ENCODE data around the gene TSPAN16.

The TSPAN16 gene

GRCh38 chr19:11273296-11273695, 22.7 kb upstream of the TSPAN16 start:
- Histone ChIP-seq H3K27me3 (ENCODE audit: insufficient read depth, low read length) (no peaks in the 10 kb centered on the region), H3K4me3 (ENCODE audit: low read length) (no peak overlapping the region), H3K9me3 (ENCODE audit: insufficient read depth, low read depth, low read length) (0 out of 2 replicates have a peak, but pooled peaks cover 3% of the 10 kb centered on the region), H3K27ac (ENCODE audit: low read depth, low read length) (no peak overlapping the region), H3K9ac (ENCODE audit: low read depth, low read length) (no peak overlapping the region), H3K4me1 (ENCODE audit: insufficient read depth, low read length) (peaks cover 7% of the 10 kb centered on the region; the same call in 1 of the 2 replicates), H3K36me3 (ENCODE audit: insufficient read depth, low read length) (no peaks in the 10 kb centered on the region)
- 81% methylated on average over 2 of the region's 2 CpGs for WGBS

DNA sequence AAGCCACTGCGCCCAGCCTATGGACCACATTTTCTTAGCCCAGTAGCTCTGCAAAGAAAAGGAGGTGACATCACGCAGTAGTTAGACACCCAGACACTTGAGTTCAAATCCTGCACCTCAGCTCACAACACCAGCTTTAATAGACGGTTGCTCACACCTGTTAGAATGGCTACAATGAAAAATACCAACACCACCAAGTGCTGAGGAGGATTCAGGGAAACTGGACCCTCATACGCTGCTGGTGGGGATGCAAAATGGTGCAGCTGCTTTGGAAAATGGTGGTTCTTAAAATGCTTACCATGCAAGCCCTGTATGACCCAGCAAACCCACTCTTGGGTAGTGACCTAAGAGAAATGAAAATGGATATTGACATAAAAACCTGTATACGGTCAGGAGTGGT, 22.0 kb upstream of the TSPAN16 start:
- Histone ChIP-seq H3K27me3 (ENCODE audit: insufficient read depth, low read length) (no peaks in the 10 kb centered on the region), H3K4me3 (ENCODE audit: low read length) (no peak overlapping the region), H3K9me3 (ENCODE audit: insufficient read depth, low read depth, low read length) (0 out of 2 replicates have a peak, but pooled peaks cover 3% of the 10 kb centered on the region), H3K9ac (ENCODE audit: low read depth, low read length) (no peak overlapping the region), H3K36me3 (ENCODE audit: insufficient read depth, low read length) (no peaks in the 10 kb centered on the region), H3K27ac (ENCODE audit: low read depth, low read length) (no peak overlapping the region), H3K4me1 (ENCODE audit: insufficient read depth, low read length) (peaks cover 7% of the 10 kb centered on the region; the same call in 1 of the 2 replicates)
- 72% methylated on average over 5 of the region's 5 CpGs for WGBS

DNA sequence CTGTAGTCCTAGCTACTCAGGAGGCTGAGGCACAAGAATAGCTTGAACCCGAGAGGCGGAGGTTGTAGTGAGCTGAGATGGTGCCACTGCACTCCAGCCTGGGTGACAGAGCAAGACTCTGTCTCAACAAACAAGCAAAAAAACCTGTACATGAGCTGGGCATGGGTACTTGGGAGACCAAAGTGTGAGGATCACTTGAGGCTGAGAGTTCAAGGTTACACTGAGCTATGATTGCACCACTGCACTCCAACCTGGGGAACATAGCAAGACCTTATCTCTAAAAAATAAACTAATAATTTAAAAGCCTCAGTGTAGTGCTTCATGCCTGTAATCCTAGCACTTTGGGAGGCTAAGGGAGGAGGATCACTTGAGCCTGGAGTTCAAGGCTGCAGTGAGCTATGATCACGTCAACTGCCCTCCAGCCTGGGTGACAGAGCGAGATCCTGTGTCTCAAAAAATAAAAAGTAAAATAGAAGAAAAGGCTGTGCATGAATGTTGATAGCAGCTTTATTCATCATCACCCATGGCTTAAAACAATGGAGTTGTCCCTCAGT, 21.4 kb upstream of the TSPAN16 start:
- WGBS: 70% methylated on average over 4 of the region's 4 CpGs
- no peaks in the 10 kb centered on the region for H3K36me3 ChIP-seq (ENCODE audit: insufficient read depth, low read length)
- 0 out of 2 replicates have a peak, but pooled peaks cover 3% of the 10 kb centered on the region for H3K9me3 ChIP-seq (ENCODE audit: insufficient read depth, low read depth, low read length)
- H3K27ac ChIP-seq (ENCODE audit: low read depth, low read length): no peak overlapping the region
- H3K27me3 ChIP-seq (ENCODE audit: insufficient read depth, low read length): no peaks in the 10 kb centered on the region
- no peak overlapping the region for H3K9ac ChIP-seq (ENCODE audit: low read depth, low read length)
- H3K4me3 ChIP-seq (ENCODE audit: low read length): no peak overlapping the region
- peaks cover 7% of the 10 kb centered on the region; the same call in 1 of the 2 replicates for H3K4me1 ChIP-seq (ENCODE audit: insufficient read depth, low read length)

GRCh38 chr19:11278670-11279069, 17.3 kb upstream of the TSPAN16 start:
- WGBS: 86% methylated on average over 5 of the region's 6 CpGs
- H3K27ac ChIP-seq (ENCODE audit: low read depth, low read length): no peak overlapping the region

DNA sequence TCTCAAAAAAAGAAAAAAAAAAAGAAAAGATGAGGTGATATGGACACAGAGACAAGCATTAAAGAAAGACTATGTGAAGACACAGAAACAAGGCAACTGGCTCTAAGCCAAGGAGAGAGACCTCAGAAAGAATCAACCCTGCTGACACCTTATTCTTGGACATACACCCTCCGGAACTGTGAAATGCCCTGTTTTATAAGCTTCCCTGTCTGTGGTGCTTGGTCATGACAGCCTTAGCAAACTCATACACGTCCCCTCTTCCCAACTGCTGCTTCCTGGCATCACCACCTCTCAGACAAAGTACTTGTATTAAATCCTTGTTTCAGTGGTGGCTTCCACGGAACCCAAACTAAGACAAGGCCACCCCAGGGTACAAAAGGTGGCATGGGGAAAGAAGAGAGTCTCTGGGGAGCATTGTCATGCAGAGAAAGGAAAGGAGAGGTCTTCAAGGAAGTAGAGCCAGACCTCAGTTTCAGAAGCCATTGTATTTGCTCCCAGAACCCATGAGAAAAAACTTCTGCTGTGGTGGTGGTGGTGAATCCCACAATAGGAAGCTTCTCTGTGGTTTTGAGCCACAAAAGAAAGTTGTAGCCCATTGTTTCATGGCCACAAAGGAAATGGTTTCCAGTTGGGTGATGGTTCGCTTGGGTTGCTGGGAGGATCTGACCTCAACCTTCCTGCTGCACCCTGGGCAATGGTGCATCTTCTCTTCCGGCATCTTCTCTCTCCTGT, 16.3 kb upstream of the TSPAN16 start:
- Histone ChIP-seq H3K36me3 (ENCODE audit: insufficient read depth, low read length) (no peaks in the 10 kb centered on the region), H3K27ac (ENCODE audit: low read depth, low read length) (no peak overlapping the region), H3K9ac (ENCODE audit: low read depth, low read length) (no peak overlapping the region), H3K27me3 (ENCODE audit: insufficient read depth, low read length) (no peaks in the 10 kb centered on the region), H3K4me1 (ENCODE audit: insufficient read depth, low read length) (peaks cover 7% of the 10 kb centered on the region; the same call in 1 of the 2 replicates), H3K4me3 (ENCODE audit: low read length) (no peak overlapping the region), H3K9me3 (ENCODE audit: insufficient read depth, low read depth, low read length) (0 out of 2 replicates have a peak, but pooled peaks cover 3% of the 10 kb centered on the region)
- WGBS: 88% methylated on average over 5 of the region's 5 CpGs

More at GRCh38 chr19:11278670-11279069, 17.3 kb upstream of the TSPAN16 start:
- no peak overlapping the region for H3K9ac ChIP-seq (ENCODE audit: low read depth, low read length)
- no peak overlapping the region for H3K4me3 ChIP-seq (ENCODE audit: low read length)
- no peaks in the 10 kb centered on the region for H3K27me3 ChIP-seq (ENCODE audit: insufficient read depth, low read length)
- peaks cover 7% of the 10 kb centered on the region; the same call in 1 of the 2 replicates for H3K4me1 ChIP-seq (ENCODE audit: insufficient read depth, low read length)
- no peaks in the 10 kb centered on the region for H3K36me3 ChIP-seq (ENCODE audit: insufficient read depth, low read length)
- 0 out of 2 replicates have a peak, but pooled peaks cover 3% of the 10 kb centered on the region for H3K9me3 ChIP-seq (ENCODE audit: insufficient read depth, low read depth, low read length)

- Histone ChIP-seq H3K4me1 (ENCODE audit: insufficient read depth, low read length) (no peaks in the 10 kb centered on the region), H3K27ac (ENCODE audit: low read depth, low read length) (no peak overlapping the region), H3K36me3 (ENCODE audit: insufficient read depth, low read length) (no peaks in the 10 kb centered on the region), H3K9ac (ENCODE audit: low read depth, low read length) (no peak overlapping the region), H3K9me3 (ENCODE audit: insufficient read depth, low read depth, low read length) (0 out of 2 replicates have a peak, but pooled peaks cover 3% of the 10 kb centered on the region), H3K27me3 (ENCODE audit: insufficient read depth, low read length) (no peaks in the 10 kb centered on the region), H3K4me3 (ENCODE audit: low read length) (no peak overlapping the region)
- WGBS: 93% methylated on average over 11 of the region's 11 CpGs
Observed at GRCh38 chr19:11281356-11282049, 14.5 kb upstream of the TSPAN16 start.

GRCh38 chr19:11284515-11284914, 11.4 kb upstream of the TSPAN16 start:
- Histone ChIP-seq H3K9me3 (ENCODE audit: insufficient read depth, low read depth, low read length) (no peaks in the 10 kb centered on the region), H3K36me3 (ENCODE audit: insufficient read depth, low read length) (no peaks in the 10 kb centered on the region), H3K9ac (ENCODE audit: low read depth, low read length) (no peak overlapping the region), H3K27ac (ENCODE audit: low read depth, low read length) (no peak overlapping the region), H3K4me1 (ENCODE audit: insufficient read depth, low read length) (no peaks in the 10 kb centered on the region), H3K4me3 (ENCODE audit: low read length) (no peak overlapping the region), H3K27me3 (ENCODE audit: insufficient read depth, low read length) (no peaks in the 10 kb centered on the region)
- 83% methylated on average over 6 of the region's 6 CpGs for WGBS

DNA sequence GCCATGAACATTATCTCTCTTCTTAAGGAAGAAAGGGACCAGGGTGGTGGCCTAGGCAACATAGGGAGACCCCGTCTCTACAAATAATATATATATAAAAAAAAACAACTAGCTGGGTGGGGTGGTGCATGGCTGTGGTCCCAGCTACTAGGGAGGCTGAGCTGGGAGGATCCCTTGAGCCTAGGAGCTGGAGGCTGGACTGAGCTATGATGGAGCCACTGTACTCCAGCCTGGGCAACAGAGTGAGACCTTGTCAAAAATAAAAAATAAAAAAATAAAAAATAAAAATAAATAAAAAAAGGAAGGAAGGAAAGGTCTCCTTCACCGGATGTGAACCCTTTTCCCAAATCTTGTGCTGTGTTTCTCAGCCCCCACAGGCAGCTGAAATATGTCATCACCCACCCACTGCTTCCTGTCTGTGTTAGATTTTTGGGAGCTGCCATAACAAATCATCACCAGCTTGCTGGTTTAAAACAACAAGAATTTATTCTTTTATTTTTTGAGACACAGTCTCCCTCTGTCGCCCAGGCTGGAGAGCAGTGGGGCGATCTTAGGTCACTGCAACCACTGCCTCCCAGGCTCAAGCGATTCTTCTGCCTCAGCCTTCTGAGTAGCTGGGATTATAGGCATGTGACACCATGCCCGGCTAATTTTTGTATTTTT, 9.5 kb upstream of the TSPAN16 start:
- no peaks in the 10 kb centered on the region for H3K4me1 ChIP-seq (ENCODE audit: insufficient read depth, low read length)
- WGBS: 90% methylated on average over 5 of the region's 6 CpGs

DNA sequence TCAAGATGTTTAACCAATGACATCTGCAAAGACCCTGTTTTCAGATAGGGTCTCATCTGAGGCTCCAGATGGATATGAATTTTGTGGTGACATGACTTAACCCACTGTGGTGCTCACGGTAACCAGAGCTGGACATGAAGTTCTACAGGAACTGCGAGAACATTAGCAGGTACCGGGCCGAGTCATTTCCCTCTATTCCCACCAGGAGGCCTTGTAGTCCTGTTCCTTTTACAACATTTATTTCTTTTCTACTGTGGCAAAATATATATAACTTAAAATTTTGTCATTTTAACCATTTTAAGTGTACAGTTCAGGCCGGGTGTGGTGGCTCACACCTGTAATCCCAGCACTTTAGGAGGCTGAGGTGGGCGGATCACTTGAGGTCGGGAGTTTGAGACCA, 7.6 kb upstream of the TSPAN16 start:
- Histone ChIP-seq H3K27ac (ENCODE audit: low read depth, low read length) (no peak overlapping the region), H3K9me3 (ENCODE audit: insufficient read depth, low read depth, low read length) (no peaks in the 10 kb centered on the region), H3K4me3 (ENCODE audit: low read length) (no peak overlapping the region), H3K4me1 (ENCODE audit: insufficient read depth, low read length) (no peaks in the 10 kb centered on the region), H3K36me3 (ENCODE audit: insufficient read depth, low read length) (no peaks in the 10 kb centered on the region), H3K9ac (ENCODE audit: low read depth, low read length) (no peak overlapping the region), H3K27me3 (ENCODE audit: insufficient read depth, low read length) (no peaks in the 10 kb centered on the region)
- 92% methylated on average over 7 of the region's 7 CpGs for WGBS

More for the DNA sequence above, 9.5 kb upstream of the TSPAN16 start:
- Histone ChIP-seq H3K9me3 (ENCODE audit: insufficient read depth, low read depth, low read length) (no peaks in the 10 kb centered on the region), H3K4me3 (ENCODE audit: low read length) (no peak overlapping the region), H3K36me3 (ENCODE audit: insufficient read depth, low read length) (no peaks in the 10 kb centered on the region), H3K27me3 (ENCODE audit: insufficient read depth, low read length) (no peaks in the 10 kb centered on the region), H3K27ac (ENCODE audit: low read depth, low read length) (no peak overlapping the region), H3K9ac (ENCODE audit: low read depth, low read length) (no peak overlapping the region)

DNA sequence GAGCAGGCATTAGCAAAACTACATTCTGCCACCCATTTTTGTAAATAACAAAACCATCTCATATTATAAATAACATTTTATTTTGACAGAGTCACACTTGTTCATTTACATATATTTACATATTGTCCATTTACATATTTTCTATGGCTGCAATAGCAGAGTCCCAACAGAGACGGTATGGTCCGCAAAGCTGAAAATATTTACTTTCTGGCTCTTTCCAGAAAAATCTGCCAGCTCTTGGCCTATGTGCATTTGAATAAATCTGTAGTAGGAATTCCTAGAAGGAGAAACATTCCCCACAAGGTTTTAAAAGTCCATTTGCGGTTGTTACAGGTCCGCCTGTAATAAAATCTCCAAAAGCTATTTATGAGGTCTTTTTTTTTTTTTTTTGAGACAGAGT, 5.7 kb upstream of the TSPAN16 start:
- 93% methylated on average over 4 of the region's 4 CpGs for WGBS
- peaks cover 3% of the 10 kb centered on the region; the same call in 1 of the 2 replicates for H3K4me1 ChIP-seq (ENCODE audit: insufficient read depth, low read length)
- H3K27me3 ChIP-seq (ENCODE audit: insufficient read depth, low read length): no peaks in the 10 kb centered on the region
- H3K27ac ChIP-seq (ENCODE audit: low read depth, low read length): no peak overlapping the region
- no peaks in the 10 kb centered on the region for H3K9me3 ChIP-seq (ENCODE audit: insufficient read depth, low read depth, low read length)
- no peaks in the 10 kb centered on the region for H3K36me3 ChIP-seq (ENCODE audit: insufficient read depth, low read length)
- no peak overlapping the region for H3K9ac ChIP-seq (ENCODE audit: low read depth, low read length)
- H3K4me3 ChIP-seq (ENCODE audit: low read length): no peak overlapping the region

GRCh38 chr19:11291415-11291814, 4.5 kb upstream of the TSPAN16 start:
- Histone ChIP-seq H3K27ac (ENCODE audit: low read depth, low read length) (no peak overlapping the region), H3K4me1 (ENCODE audit: insufficient read depth, low read length) (peaks cover 3% of the 10 kb centered on the region; the same call in 1 of the 2 replicates), H3K9me3 (ENCODE audit: insufficient read depth, low read depth, low read length) (no peaks in the 10 kb centered on the region), H3K27me3 (ENCODE audit: insufficient read depth, low read length) (no peaks in the 10 kb centered on the region), H3K36me3 (ENCODE audit: insufficient read depth, low read length) (no peaks in the 10 kb centered on the region), H3K4me3 (ENCODE audit: low read length) (no peak overlapping the region), H3K9ac (ENCODE audit: low read depth, low read length) (no peak overlapping the region)
- WGBS: 96% methylated on average over 6 of the region's 7 CpGs

Measured in HUES64 (cell line).